Measurements from ENCODE around the gene EMSY.
A peak's percentile ranks its signal among the peaks of the same experiment; 100 is the strongest.

EMSY gene

DNA sequence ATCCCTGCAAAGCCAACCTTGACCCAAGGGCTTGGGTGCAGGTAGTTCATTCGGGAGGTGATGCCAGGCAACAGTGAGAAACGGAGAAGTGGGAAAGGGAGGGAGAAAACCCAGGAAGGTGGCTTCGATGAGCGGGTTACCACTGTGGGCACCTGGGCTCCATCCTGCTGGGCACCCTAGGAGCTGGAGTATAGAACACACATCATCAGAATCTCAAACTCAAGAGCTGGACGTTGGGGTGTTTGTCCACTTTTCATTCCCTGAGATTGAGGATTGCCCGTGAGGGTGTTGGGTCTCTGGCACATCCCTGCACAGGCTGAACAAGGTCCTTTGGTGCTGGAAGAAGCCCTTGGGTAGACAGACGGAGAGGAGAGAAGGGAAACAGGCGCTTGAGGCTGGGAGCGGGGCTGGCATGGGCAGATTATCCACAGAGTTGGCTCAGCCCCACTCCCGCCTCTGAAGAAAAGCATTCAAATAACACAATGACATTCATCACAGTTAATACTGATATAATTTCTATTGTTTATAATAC, 155.4 kb downstream of the EMSY start:
- no peak for DNase-seq

DNA sequence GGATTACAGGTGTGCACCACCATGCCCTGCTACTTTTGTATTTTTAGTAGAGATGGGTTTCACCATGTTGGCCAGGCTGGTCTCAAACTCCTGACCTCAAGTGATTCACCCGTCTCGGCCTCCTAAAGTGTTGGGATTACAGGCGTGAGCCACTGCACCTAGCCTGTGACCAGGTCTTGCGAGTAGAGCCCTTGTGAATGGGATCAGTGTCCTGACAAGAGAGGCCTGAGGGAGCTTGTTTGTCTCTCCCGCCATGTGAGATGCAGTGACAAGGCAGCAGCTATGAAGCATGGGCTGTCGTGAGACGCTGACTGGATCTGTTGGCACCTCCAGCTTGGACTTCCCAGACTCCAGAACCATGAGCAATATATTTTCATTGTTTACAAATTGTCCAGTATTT, 156.5 kb downstream of the EMSY start:
- no peak for DNase-seq

DNA sequence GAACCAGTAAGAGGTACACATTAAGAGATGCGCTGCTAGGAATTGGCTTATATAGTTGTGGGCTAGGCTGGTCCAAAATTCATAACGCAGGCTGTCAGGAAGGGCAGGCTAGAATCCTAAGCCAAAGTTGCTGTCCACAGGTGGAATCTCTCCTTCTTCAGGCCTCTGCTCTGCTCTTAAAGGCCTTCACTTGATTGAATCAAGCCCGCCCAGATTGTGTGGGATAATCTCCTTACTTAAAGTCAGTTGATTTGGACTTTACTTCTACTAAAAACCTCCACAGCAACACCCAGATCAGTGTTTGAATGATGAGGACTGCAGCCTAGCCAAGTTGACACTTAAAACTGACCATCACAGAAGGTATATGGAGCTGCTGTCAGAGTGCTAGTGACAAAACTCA, 156.9 kb downstream of the EMSY start:
- no peak for DNase-seq

DNA sequence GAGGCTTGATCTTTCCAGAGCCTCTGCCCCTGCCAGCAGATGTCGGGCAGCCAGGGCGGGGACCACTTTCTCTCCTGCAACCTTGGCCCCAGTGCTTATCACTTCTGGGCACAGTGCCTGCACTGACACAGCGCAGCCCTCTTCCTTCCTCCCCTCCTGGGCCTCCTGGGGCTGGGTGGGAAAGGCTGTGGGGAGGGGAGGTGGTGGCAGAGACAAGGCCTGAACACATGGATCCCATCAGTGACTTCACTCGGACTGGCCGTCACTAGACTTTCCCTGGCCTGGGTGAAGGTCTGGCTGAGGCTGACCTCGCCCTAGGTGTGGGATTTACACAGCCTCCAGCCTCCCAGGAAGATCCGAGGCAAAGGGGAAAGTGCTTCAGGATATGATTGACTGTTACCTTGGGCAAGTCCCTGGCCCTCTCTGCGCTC, 157.6 kb downstream of the EMSY start:
- DNase-seq, result peak; percentile 64
